K562 (cell line): ENCODE data around the gene NAV2. TPM values are rescaled to one million over a fixed set of nuclear protein-coding genes. Genes with fewer than 3 reads are reported as not detected.

Experiments
- MAFG ChIP-seq: fragments of 450-650 bp; conservative IDR thresholded peaks from 2 replicates; pipeline ENCODE4 v1.6.1; 2016; ENCODE audit warnings: missing genetic modification characterization, missing compliant biosample characterization
- MAFK ChIP-seq: IDR thresholded peaks from 2 replicates; pipeline ENCODE4 v1.6.1; 2011; ENCODE audit warnings: low read length, improper control_type of control experiment
- MEIS2 ChIP-seq: fragments of 450-650 bp; IDR thresholded peaks from 2 replicates; pipeline ENCODE4 v1.6.1; 2014; ENCODE audit warnings: mild to moderate bottlenecking; ENCODE audit not compliant: partially characterized antibody
- NKRF ChIP-seq: fragments of 450-650 bp; IDR thresholded peaks from 2 replicates; pipeline ENCODE4 v1.6.1; 2016; ENCODE audit warnings: borderline replicate concordance
- PBX2 ChIP-seq, 2 experiments: IDR thresholded peaks in 1 of 2; conservative IDR thresholded peaks in 1 of 2; 2 replicates each; pipeline ENCODE4 v1.6.1; 2016; ENCODE audit warnings: low read depth in 2 of 2, mild to moderate bottlenecking in 1 of 2, missing compliant biosample characterization in 1 of 2, missing genetic modification characterization in 1 of 2, moderate library complexity in 1 of 2
- ZNF408 ChIP-seq: fragments of 250-450 bp; sonication (Bioruptor Pico); IDR thresholded peaks from 2 replicates; pipeline ENCODE4 v1.4.0; 2020; ENCODE audit warnings: low read depth, mild to moderate bottlenecking, moderate library complexity
- polyA plus RNA-seq, 8 experiments: library from polyadenylated mRNA; depleted of rRNA in 4 of 8; stranded (reverse) in 5 of 8; unstranded in 3 of 8; fragments of >200 nt; fragmentation: Nextera tagmentation in 2 of 8; fragmentation: Illumina TruSeq in 1 of 8; extraction: Ambion mirVana in 2 of 8; extraction: Trizol in 1 of 8; gene quantifications; 2 replicates each; pipeline versions ENCODE4 v1.2.1 to v1.2.3, GENCODE V29; 2011 to 2014; ENCODE audit warnings: inconsistent platforms in 1 of 8, missing spikeins in 1 of 8
- total RNA-seq, 7 experiments: library from RNA; depleted of rRNA in 6 of 7; stranded (reverse); fragments of >200 nt in 6 of 7; fragmentation: Illumina TruSeq in 2 of 7; extraction: Trizol in 2 of 7; gene quantifications; 2 replicates each; pipeline versions ENCODE4 v1.2.1 to v1.2.3, GENCODE V29; 2011 to 2021; ENCODE audit warnings: low replicate concordance in 1 of 7

NAV2 gene
- total and polyA plus RNA-seq, 9 of the 15 experiments (the other 6 are each of a cell fraction or from before 2014, with no cell fraction given): 0.03 to 0.35 (median 0.05) TPM

GRCh38 chr11:19973136-19973635 lies 260.5 kb downstream of the NAV2 start (continued):
- TF ChIP-seq NKRF (no peak), MAFK (peak; percentile 47), MAFG (tag) (peak; percentile 58), ZNF408 (CRISPR knock-in tag) (no peak), MEIS2 (peak; percentile 65), PBX2 (CRISPR knock-in tag; IDR thresholded peaks at IDR 0.05; ENCODE audit: low read depth) (no peak; the same call in none of the 2 replicates), PBX2 (tag; conservative IDR thresholded peaks at IDR 0.05; ENCODE audit: low read depth) (peak; percentile 51)
